Measurements from ENCODE around the gene TMEM51.
A peak's percentile ranks its signal among the peaks of the same experiment; 100 is the strongest.

The TMEM51 gene

GRCh38 chr1:15222653-15223303 lies 69.2 kb downstream of the TMEM51 start:
- DNase-seq = no peak

GRCh38 chr1:15224259-15224869 lies 70.8 kb downstream of the TMEM51 start:
- no peak for DNase-seq

- no peak for DNase-seq
Measured at GRCh38 chr1:15224974-15225373, 71.4 kb downstream of the TMEM51 start.

DNA sequence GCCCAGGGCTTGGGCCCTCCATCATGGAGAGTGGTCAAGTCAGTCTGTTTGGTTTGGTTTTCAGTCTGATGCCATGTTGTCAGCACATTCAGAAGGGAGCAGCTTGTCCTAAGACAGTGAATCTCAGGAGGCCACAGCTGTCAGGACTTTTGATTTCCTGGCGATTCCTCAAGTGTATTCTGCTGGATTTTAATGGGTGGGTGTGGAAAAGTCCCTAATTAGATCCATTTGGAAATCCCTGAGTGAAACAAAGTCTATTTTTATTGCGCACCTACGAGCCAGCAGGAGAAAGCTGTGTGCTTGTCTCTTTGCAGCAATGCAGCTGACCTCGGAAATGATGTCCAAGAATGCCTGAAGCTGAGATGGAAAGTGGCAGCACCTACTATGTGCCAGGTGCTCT lies 71.9 kb downstream of the TMEM51 start:
- no peak for DNase-seq

GRCh38 chr1:15226388-15227255 lies 73.1 kb downstream of the TMEM51 start:
- no peak for DNase-seq

GRCh38 chr1:15229707-15230131 lies 76.2 kb downstream of the TMEM51 start:
- no peak for DNase-seq

- no peak for DNase-seq
Measured at GRCh38 chr1:15231714-15232201, 78.2 kb downstream of the TMEM51 start.

GRCh38 chr1:15233689-15234088 lies 80.1 kb downstream of the TMEM51 start:
- no peak for DNase-seq

DNA sequence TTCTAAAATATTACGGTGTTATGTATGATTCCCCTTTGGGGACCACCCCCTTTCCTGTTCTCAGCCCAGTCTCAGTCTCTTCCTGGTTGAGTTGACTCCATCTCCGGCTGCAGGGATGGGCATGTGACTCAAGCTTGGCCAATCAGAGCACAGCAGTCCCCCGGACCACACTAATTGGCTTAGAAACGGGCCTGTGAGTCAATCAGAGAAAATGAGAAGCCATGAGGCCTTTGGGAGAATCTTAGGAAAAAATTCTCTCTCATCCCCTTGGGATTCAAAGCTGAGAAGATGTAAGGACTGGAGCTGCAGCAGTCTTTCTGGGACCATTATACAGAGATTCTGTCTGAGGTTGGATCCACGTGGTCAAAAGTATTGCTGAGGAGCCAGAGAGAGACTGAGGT lies 82.8 kb downstream of the TMEM51 start:
- no peak for DNase-seq

GRCh38 chr1:15236746-15237145 lies 83.2 kb downstream of the TMEM51 start:
- DNase-seq = no peak

DNA sequence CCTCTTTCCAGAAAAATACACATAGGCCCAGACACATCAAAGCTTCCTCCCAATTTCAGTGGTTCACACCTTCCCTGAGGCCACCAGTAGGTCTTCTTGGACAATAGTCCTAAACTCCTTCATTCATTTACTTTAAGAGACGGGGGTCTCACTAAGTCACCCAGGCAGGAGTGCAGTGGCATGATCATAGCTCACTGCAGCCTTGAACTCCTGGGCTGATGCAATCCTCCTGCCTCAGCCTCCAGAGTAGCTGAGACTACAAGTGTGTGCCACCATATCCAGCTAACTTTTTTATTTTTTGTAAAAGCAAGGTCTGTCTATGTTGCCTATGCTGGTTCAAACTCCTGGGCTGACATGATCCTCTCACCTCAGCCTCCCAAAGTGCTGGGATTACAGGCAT lies 85.2 kb downstream of the TMEM51 start:
- no peak for DNase-seq

DNA sequence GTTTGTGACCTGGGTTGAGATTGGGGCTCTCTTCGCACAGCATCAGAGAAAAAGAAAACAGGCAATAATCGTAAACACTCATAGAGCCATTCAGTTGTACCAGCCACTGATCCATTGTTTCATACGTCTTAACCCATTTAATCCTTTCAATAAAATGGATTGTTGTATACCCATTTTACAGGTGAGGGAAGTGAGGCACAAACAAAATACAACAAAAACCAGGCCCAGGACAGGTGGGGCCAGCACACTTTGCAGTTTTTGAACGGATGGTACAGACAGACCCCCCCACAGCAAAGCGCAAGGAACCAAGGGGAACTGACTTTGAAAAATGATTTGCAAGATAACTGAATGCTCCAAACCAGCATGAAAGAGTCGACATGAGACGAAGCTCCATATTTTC lies 89.2 kb downstream of the TMEM51 start:
- DNase-seq = no peak

DNA sequence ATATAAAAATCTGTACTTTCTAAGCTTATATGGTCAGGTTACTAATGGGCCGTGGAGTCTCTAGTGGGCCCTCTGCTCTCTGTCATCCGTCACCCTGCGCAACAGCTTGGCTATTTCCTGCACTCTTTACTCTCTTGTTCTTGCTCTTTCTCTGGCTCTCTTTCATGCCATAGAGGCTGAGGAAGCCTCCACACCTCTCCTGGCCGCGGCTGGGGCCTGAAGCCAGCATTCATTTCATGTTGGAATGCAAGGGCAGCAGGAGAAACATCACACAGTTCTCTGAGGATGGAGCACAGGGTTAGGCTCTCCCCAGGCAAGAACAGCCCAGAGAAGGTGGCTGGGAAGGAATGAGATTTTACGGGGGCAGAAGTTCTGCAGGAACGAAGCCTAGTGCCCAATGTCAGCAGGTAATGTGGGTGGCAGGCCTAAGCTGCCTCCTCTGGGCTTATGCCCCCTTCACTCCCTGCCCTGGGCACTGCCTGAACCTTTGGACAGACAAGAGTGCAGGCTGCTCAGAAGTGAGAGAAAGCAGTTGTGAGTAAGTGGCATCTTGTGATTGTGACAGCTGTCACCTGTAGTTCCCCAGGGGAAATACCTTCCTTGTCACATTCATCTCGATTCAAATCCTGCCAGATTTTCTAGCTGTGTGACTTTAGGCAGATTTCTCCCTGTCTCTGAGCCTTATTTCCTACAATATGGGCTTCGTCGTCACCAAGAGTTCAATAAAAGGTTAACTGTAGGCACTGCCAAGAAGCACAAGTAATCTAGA lies 89.9 kb downstream of the TMEM51 start:
- no peak for DNase-seq

DNA sequence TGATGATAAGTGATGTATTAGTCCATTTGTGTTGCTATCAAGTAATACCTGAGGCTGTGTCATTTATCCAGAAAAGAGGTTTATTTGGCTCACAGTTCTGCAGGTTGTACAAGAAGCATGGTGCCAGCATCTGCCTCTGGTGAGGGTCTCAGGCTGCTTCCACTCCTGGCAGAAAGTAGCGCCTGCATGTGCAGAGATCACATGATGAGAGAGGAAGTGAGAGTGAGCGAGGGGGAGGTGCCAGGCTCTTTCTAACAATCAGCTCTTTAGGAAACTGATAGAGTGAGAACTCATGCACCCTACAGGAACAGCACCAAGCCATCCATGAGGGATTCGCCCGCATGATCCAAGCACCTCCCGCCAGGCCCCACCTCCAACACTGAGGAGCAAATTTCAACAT lies 91.3 kb downstream of the TMEM51 start:
- no peak for DNase-seq

GRCh38 chr1:15245593-15246360 lies 92.2 kb downstream of the TMEM51 start:
- no peak for DNase-seq

GRCh38 chr1:15246960-15247614 lies 93.5 kb downstream of the TMEM51 start, which contains the start of gene FHAD1:
Gene FHAD1 (plus strand): TSS chr1:15247223. CDS start chr1:15251785, 4,562 bp downstream.
- DNase-seq = peak; percentile 29

DNA sequence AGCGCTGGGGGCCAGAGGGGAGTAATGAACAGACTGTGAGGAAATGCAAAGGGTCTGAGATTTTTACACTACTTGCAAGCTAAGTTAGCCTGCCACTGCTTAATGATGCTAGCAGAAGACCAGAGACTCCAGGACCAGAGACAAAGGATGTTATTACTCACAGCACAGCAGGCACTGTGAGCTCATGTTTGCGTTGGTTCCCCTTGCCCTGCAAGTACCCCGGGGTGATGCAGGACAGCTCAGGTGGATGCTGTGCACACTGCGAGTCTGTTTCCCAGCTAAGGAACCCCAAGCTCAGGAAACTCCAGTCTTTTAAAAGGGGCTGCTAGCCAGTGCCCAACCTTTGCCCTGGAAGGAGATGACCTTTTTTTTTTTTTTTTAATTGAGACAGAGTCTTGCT lies 94.7 kb downstream of the TMEM51 start:
- no peak for DNase-seq

DNA sequence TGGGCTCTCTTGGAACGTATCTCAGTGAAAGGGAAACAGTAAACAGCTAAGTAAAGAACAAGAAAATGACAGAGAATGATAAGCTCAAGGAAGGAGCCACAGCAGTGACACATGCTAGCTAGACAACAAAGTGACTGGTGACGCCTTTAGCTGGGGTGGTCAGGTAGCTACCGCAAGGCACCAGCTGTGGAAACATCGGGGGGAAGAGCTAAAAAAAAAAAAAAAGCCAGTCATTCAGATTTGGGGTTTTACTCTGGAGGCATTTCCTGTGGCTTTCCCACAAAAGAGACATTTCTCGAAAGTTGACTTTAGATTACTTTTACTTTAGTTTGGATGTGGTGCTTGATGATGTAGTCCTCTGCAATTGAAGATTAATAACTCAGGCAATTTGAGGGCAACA lies 95.5 kb downstream of the TMEM51 start:
- peak; percentile 59 for DNase-seq

DNA sequence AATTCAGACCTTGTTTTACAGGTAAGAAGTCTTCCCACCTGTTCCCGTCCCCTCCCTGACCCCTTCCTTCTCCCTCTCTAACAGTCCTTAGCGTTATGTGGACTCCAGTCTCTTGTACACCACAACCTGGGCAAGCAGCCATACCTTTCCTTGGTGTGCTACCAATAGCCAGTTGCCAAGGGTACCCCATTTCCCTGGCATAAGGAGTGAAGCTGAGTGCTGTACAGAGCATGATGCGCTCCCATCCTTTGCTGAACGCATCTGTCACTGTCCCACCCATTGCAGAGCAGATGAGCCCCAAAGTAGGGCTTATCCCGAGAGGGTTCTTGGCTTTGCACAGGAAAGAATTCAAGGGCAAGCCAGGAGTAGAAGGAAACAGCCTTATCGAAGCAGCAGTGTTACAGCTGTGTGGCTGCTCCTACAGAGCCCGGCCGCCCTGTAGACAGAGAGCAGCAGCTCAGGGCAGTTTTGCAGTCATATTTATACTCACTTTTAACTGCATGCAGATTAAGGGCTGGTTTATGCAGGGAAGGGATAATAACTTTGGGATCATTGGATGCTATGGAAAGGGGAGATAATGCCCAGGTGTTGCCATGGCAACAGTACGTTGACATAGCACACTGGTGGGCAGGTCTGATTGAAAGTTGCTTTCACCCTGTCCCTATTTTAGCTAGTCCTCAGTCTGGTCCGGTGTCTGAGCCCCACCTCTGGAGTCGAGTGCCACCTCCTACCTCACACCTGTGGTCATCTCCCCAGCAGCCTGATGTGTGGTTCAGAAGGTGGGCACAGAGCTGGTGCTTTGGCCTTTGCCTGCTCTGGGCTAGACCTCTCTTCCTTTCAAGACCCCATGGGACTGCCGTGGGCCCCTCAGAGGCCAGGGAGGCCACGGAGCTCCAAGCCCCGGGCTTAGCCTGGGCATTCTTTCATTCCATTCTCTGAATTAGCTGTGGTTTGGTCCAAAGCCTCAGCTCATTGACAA lies 98.6 kb downstream of the TMEM51 start:
- DNase-seq = no peak

DNA sequence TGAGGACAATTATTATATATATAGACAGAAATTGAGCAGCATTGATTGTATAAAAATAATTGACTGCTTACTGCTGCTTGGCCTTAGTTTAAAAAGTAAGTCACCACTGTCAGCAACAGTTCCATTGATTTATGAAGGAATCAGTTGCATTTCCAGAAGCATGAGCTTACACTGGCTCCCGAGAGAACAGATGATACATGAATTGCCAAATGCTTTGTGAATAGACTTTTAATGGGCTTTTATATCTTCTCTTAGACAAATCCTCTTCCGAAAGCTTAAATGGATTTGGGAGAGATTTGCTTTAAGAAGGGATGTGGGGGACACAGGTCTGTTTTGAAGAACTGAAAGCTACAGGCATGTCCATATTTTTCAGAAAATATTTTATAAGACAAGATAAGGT lies 101.0 kb downstream of the TMEM51 start:
- DNase-seq = no peak

Measured in activated gamma-delta T cell treated with Interleukin-2 at 50 U/mL for 16 hours (primary cell).